ENCODE measurements around the gene FAM98C. TPM values are rescaled to one million over a fixed set of nuclear protein-coding genes. Genes with fewer than 3 reads are reported as not detected.
"Not testable (repeated sequence)": the region's sequence is repeated elsewhere in the genome, so short reads cannot be mapped to it uniquely, and the experiment has no call there.

FAM98C gene
- polyA plus RNA-seq, 1 of the 3 experiments (the other 2 are of a cell fraction) = 26.7 TPM

GRCh38 chr19:38362076-38362945 is 40.6 kb upstream of the FAM98C start:
- TF ChIP-seq TAF1 (IDR thresholded peaks at IDR 0.05; ENCODE audit: borderline replicate concordance, low read depth, low read length) (peak; percentile 36; the same call in 1 of the 2 replicates), SMC3 (IDR thresholded peaks at IDR 0.05; ENCODE audit: low read depth, low read length) (no peak), GABPA (IDR thresholded peaks at IDR 0.05; ENCODE audit: low read depth) (peak; percentile 29), FOSL2 (IDR thresholded peaks at IDR 0.05; ENCODE audit: borderline replicate concordance, low read depth) (no peak), ELF1 (IDR thresholded peaks at IDR 0.05) (no peak), MXI1 (IDR thresholded peaks at IDR 0.05; ENCODE audit: low read depth, low read length) (peak; percentile 58; the same call in 1 of the 2 replicates), SIN3A (IDR thresholded peaks at IDR 0.05; ENCODE audit: borderline replicate concordance, low read depth, low read length) (no peak)
- TF ChIP-seq, protein P1, sequence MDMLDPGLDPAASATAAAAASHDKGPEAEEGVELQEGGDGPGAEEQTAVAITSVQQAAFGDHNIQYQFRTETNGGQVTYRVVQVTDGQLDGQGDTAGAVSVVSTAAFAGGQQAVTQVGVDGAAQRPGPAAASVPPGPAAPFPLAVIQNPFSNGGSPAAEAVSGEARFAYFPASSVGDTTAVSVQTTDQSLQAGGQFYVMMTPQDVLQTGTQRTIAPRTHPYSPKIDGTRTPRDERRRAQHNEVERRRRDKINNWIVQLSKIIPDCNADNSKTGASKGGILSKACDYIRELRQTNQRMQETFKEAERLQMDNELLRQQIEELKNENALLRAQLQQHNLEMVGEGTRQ (IDR thresholded peaks at IDR 0.05; ENCODE audit: borderline replicate concordance, low read depth, low read length) = no peak
- TF ChIP-seq, protein P2, sequence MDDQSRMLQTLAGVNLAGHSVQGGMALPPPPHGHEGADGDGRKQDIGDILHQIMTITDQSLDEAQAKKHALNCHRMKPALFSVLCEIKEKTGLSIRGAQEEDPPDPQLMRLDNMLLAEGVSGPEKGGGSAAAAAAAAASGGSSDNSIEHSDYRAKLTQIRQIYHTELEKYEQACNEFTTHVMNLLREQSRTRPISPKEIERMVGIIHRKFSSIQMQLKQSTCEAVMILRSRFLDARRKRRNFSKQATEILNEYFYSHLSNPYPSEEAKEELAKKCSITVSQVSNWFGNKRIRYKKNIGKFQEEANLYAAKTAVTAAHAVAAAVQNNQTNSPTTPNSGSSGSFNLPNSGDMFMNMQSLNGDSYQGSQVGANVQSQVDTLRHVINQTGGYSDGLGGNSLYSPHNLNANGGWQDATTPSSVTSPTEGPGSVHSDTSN (IDR thresholded peaks at IDR 0.05) = 0 out of 2 replicates have a peak, but pooled peaks have one; percentile 13
- TF ChIP-seq, protein P3, sequence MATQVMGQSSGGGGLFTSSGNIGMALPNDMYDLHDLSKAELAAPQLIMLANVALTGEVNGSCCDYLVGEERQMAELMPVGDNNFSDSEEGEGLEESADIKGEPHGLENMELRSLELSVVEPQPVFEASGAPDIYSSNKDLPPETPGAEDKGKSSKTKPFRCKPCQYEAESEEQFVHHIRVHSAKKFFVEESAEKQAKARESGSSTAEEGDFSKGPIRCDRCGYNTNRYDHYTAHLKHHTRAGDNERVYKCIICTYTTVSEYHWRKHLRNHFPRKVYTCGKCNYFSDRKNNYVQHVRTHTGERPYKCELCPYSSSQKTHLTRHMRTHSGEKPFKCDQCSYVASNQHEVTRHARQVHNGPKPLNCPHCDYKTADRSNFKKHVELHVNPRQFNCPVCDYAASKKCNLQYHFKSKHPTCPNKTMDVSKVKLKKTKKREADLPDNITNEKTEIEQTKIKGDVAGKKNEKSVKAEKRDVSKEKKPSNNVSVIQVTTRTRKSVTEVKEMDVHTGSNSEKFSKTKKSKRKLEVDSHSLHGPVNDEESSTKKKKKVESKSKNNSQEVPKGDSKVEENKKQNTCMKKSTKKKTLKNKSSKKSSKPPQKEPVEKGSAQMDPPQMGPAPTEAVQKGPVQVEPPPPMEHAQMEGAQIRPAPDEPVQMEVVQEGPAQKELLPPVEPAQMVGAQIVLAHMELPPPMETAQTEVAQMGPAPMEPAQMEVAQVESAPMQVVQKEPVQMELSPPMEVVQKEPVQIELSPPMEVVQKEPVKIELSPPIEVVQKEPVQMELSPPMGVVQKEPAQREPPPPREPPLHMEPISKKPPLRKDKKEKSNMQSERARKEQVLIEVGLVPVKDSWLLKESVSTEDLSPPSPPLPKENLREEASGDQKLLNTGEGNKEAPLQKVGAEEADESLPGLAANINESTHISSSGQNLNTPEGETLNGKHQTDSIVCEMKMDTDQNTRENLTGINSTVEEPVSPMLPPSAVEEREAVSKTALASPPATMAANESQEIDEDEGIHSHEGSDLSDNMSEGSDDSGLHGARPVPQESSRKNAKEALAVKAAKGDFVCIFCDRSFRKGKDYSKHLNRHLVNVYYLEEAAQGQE (IDR thresholded peaks at IDR 0.05; ENCODE audit: low read depth, low read length) = 0 out of 2 replicates have a peak, but pooled peaks have one; percentile 10
- peak; percentile 92 for DNase-seq

DNA sequence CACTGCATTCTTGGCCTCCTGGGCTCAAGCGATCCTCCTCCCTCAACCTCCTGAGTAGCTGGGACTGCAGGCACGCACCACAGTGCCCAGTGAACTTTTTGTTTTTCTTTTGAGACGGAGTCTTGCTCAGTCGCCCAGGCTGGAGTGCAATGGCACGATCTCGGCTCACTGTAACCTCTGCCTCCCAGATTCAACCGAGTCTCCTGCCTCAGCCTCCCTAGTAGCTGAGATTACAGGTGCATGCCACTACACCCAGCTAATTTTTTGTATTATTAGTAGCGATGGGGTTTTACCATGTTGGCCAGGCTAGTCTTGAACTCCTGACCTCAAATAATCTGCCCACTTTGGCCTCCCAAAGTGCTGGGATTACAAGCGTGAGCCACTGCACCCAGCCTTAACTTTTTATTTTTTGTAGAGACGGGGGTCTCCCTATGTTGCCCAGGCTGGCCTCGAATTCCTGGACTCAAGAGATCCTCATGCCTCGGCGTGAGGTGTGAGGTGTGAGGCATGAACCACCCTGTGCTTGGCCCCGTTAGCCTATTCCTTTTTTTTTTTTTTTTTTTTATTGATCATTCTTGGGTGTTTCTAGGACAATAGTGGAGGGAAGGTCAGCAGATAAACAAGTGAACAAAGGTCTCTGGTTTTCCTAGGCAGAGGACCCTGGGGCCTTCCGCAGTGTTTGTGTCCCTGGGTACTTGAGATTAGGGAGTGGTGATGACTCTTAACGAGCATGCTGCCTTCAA is 39.8 kb upstream of the FAM98C start:
- not testable (repeated sequence) for H3K9me3 ChIP-seq; H4K20me1 ChIP-seq (ENCODE audit: insufficient read depth); H3K79me2 ChIP-seq (ENCODE audit: insufficient read depth); H3K9me2 ChIP-seq; H3F3A ChIP-seq (replicated peaks; ENCODE audit: insufficient read depth); H3K36me3 ChIP-seq (replicated peaks in 1 of 2; ENCODE audit: control insufficient read depth in 1 of 2, insufficient read depth in 2 of 2, low read length in 1 of 2); H2AFZ ChIP-seq (ENCODE audit: low read depth); DNase-seq
- 0 out of 4 replicates have a peak overlapping the region, but pooled peaks of 1 of the 2 experiments have one; percentile 47 for H3K27ac ChIP-seq (ENCODE audit: low read depth in 2 of 2, low read length in 1 of 2)
- peak overlapping the region; percentile 58 to 89 for H3K4me3 ChIP-seq (ENCODE audit: low read depth in 2 of 2, low read length in 1 of 2)
- CTCF ChIA-PET = interaction anchor here (0.8 to 0.9 kb wide), 2 partner anchors 11 to 119 kb away, joined by 3 read pairs; partner anchors contain the start of gene PSMD8
- H3K9ac ChIP-seq = peak overlapping the region; percentile 37; the same call in 1 of the 2 replicates
- peak overlapping the region; percentile 98 for H3K4me2 ChIP-seq
- H3K4me1 ChIP-seq (ENCODE audit: control insufficient read depth in 1 of 2, insufficient read depth in 2 of 2, low read depth in 1 of 2, low read length in 1 of 2) = peaks cover 0 to 10% of the 10 kb centered on the region in 2 experiments; a peak in 1 of 4 replicates
- WGBS (ENCODE audit: low lambda C conversion rate) = 71% methylated on average over 15 of the region's 16 CpGs
- POLR2A ChIA-PET = interaction anchor here (0.7 to 1.8 kb wide), 2 partner anchors 11 to 25 kb away, joined by 3 to 17 read pairs; partner anchors contain the start of genes GGN and PSMD8
- peaks cover 33% of the 10 kb centered on the region for H3K27me3 ChIP-seq (ENCODE audit: insufficient read depth)

More at GRCh38 chr19:38362076-38362945, 40.6 kb upstream of the FAM98C start:
- Histone ChIP-seq H4K20me1 (ENCODE audit: insufficient read depth) (no peaks in the 10 kb centered on the region), H3K9me2 (no peaks in the 10 kb centered on the region), H3K9ac (peak overlapping the region; percentile 37; the same call in 1 of the 2 replicates), H3K36me3 (replicated peaks in 1 of 2; ENCODE audit: control insufficient read depth in 1 of 2, insufficient read depth in 2 of 2, low read length in 1 of 2) (no peaks in the 10 kb centered on the region), H3K27me3 (ENCODE audit: insufficient read depth) (peaks cover 36% of the 10 kb centered on the region), H3K4me1 (ENCODE audit: control insufficient read depth in 1 of 2, insufficient read depth in 2 of 2, low read depth in 1 of 2, low read length in 1 of 2) (peaks cover 0 to 10% of the 10 kb centered on the region in 2 experiments; a peak in 1 of 4 replicates), H3K4me3 (ENCODE audit: low read depth in 2 of 2, low read length in 1 of 2) (peak overlapping the region; percentile 58 to 89), H2AFZ (ENCODE audit: low read depth) (peak overlapping the region; percentile 99), H3K79me2 (ENCODE audit: insufficient read depth) (no peaks in the 10 kb centered on the region), H3F3A (replicated peaks; ENCODE audit: insufficient read depth) (peaks cover 6% of the 10 kb centered on the region), H3K4me2 (peak overlapping the region; percentile 98), H3K9me3 (no peaks in the 10 kb centered on the region), H3K27ac (ENCODE audit: low read depth in 2 of 2, low read length in 1 of 2) (peak overlapping the region; percentile 36 to 85; a peak in 3 of 4 replicates)
- ChIA-PET POLR2A (interaction anchor here (0.5 to 1.8 kb wide), 5 partner anchors 12 to 670 kb away, joined by 3 to 17 read pairs (median 3); partner anchors contain the start of genes GGN, PSMD8 and SPRED3), CTCF (interaction anchor here (0.7 to 1.9 kb wide), 6 partner anchors 12 to 455 kb away, joined by 3 to 5 read pairs (median 3); partner anchors contain the start of genes FAM98C and PSMD8)
- WGBS (ENCODE audit: low lambda C conversion rate) = 3% methylated on average over 34 of the region's 68 CpGs
